Renal cortical epithelial cell (primary cell): ENCODE measurements around the gene RUSC1. TPM values are rescaled to one million over a fixed set of nuclear protein-coding genes. Genes with fewer than 3 reads are reported as not detected.
"Not testable (repeated sequence)": the region's sequence is repeated elsewhere in the genome, so short reads cannot be mapped to it uniquely, and the experiment has no call there.

Experiments
- DNase-seq: peaks from one replicate; pipeline ENCODE4 v3.0.0-alpha.2; 2011; ENCODE audit warnings: low read depth
- total RNA-seq: library from RNA; depleted of rRNA; stranded (reverse); fragments of >200 nt; gene quantifications from 2 replicates; pipeline ENCODE4 v1.2.3, GENCODE V29; 2014

The RUSC1 gene
- total RNA-seq, 1 donor from 2014 or later = 26.2 TPM

- DNase-seq = peak; percentile 91
Measured at GRCh38 chr1:155322953-155323728, 2.4 kb downstream of the RUSC1 start.

GRCh38 chr1:155323729-155324036 is 3.0 kb downstream of the RUSC1 start:
- peak; percentile 74 for DNase-seq

GRCh38 chr1:155324037-155324716 is 3.5 kb downstream of the RUSC1 start:
- peak; percentile 89 for DNase-seq

GRCh38 chr1:155324717-155325602 is 4.3 kb downstream of the RUSC1 start:
- peak; percentile 36 for DNase-seq

GRCh38 chr1:155325603-155325893 is 4.9 kb downstream of the RUSC1 start:
- DNase-seq = no peak

- no peak for DNase-seq
Measured at GRCh38 chr1:155326020-155326526, 5.4 kb downstream of the RUSC1 start.

GRCh38 chr1:155326631-155327037 is 5.9 kb downstream of the RUSC1 start:
- no peak for DNase-seq

- no peak for DNase-seq
Measured at GRCh38 chr1:155327981-155328380, 7.3 kb downstream of the RUSC1 start.

- not testable (repeated sequence) for DNase-seq
Measured at GRCh38 chr1:155328856-155329255, 8.2 kb downstream of the RUSC1 start.

GRCh38 chr1:155329980-155330598 is 9.4 kb downstream of the RUSC1 start:
- no peak for DNase-seq

GRCh38 chr1:155334962-155335361 is 14.3 kb downstream of the RUSC1 start:
- DNase-seq = no peak

GRCh38 chr1:155339515-155340097 is 18.9 kb downstream of the RUSC1 start:
- no peak for DNase-seq

- no peak for DNase-seq
Measured at GRCh38 chr1:155342842-155343241, 22.1 kb downstream of the RUSC1 start.

- DNase-seq = no peak
Measured at GRCh38 chr1:155352631-155353030, 31.9 kb downstream of the RUSC1 start.

- no peak for DNase-seq
Measured at GRCh38 chr1:155360051-155360450, 39.4 kb downstream of the RUSC1 start.

GRCh38 chr1:155379180-155379579 is 58.5 kb downstream of the RUSC1 start:
- no peak for DNase-seq

- peak; percentile 9 for DNase-seq
Measured at GRCh38 chr1:155379631-155380090, 59.0 kb downstream of the RUSC1 start.
